ENCODE measurements around the gene KRT16. TPM values are rescaled to one million over a fixed set of nuclear protein-coding genes. Genes with fewer than 3 reads are reported as not detected.
"Not testable (repeated sequence)": the region's sequence is repeated elsewhere in the genome, so short reads cannot be mapped to it uniquely, and the experiment has no call there.

KRT16 gene
- total and polyA plus RNA-seq, 2 of the 8 experiments (the other 6 are each of a cell fraction or from before 2014, with no cell fraction given) = not detected

- not testable (repeated sequence) for H2BK5ac ChIP-seq (ENCODE audit: low read depth, low read length); H3K36me3 ChIP-seq (ENCODE audit: control insufficient read depth in 2 of 4, insufficient read depth in 4 of 4, low read length in 3 of 4); H3K9ac ChIP-seq (replicated peaks in 1 of 4; ENCODE audit: extremely low read depth in 1 of 4, low read depth in 3 of 4, low read length in 3 of 4); H2AFZ ChIP-seq (ENCODE audit: low read length); H3K79me1 ChIP-seq (ENCODE audit: low read depth, low read length); H3K4me1 ChIP-seq (replicated peaks in 1 of 4; ENCODE audit: control insufficient read depth in 3 of 4, insufficient read depth in 4 of 4, low read length in 3 of 4); H2BK15ac ChIP-seq (ENCODE audit: low read length); H3K18ac ChIP-seq (ENCODE audit: extremely low read depth, low read length); H3K4ac ChIP-seq (replicated peaks; ENCODE audit: insufficient read length, low read depth, low read length); H3K27ac ChIP-seq (ENCODE audit: low read depth, low read length); H3K14ac ChIP-seq (ENCODE audit: insufficient read length); H4K8ac ChIP-seq (ENCODE audit: extremely low read depth, insufficient read depth, low read length); FAIRE-seq; H2AK5ac ChIP-seq (ENCODE audit: low read depth, low read length); H4K91ac ChIP-seq (replicated peaks; ENCODE audit: insufficient read length, low read length); H2BK12ac ChIP-seq (ENCODE audit: low read depth, low read length); H2BK20ac ChIP-seq (ENCODE audit: low read length); H3K23ac ChIP-seq (ENCODE audit: insufficient read length); H3K23me2 ChIP-seq (ENCODE audit: low read depth, low read length); H3K9me3 ChIP-seq (ENCODE audit: insufficient read depth in 2 of 2, low read depth in 1 of 2, low read length in 1 of 2); H4K20me1 ChIP-seq (replicated peaks in 1 of 2; ENCODE audit: control insufficient read depth in 1 of 2, insufficient read depth in 2 of 2, low read length in 2 of 2); H3K56ac ChIP-seq (replicated peaks; ENCODE audit: insufficient read length, low read depth, low read length); H2BK120ac ChIP-seq (replicated peaks; ENCODE audit: low read depth, low read length); H4K5ac ChIP-seq (ENCODE audit: insufficient read length, low read depth, low read length); H3K4me2 ChIP-seq (ENCODE audit: insufficient read depth in 1 of 2, low read depth in 2 of 2, low read length in 2 of 2); DNase-seq (ENCODE audit: low read depth in 1 of 2, low spot score in 2 of 2); H3K4me3 ChIP-seq (ENCODE audit: extremely low read depth in 1 of 4, insufficient read depth in 2 of 4, low read depth in 3 of 4, low read length in 4 of 4); H3K79me2 ChIP-seq (ENCODE audit: control insufficient read depth in 1 of 2, insufficient read depth in 2 of 2, low read length in 2 of 2); H3K27me3 ChIP-seq (replicated peaks in 1 of 4; ENCODE audit: control insufficient read depth in 3 of 4, extremely low read depth in 1 of 4, insufficient read depth in 3 of 4, low read length in 3 of 4)
- WGBS, 2 experiments (ENCODE audit: extremely low coverage in 1 of 2, insufficient coverage in 1 of 2, insufficient read length in 1 of 2, insufficient replicate concordance in 2 of 2, low coverage in 1 of 2, low lambda C conversion rate in 2 of 2, missing lambda C conversion rate in 1 of 2) = 86% methylated on average over 14 of the region's 19 CpGs; no CpG with 5 or more reads in 1 of the 2 experiments
- ChIA-PET CTCF (ENCODE audit: partially characterized antibody) (interaction anchor here (0.6 to 14.5 kb wide), 10 partner anchors 11 to 161 kb away, joined by 3 to 103 read pairs (median 9); no protein-coding TSS in a partner anchor), POLR2A (ENCODE audit: partially characterized antibody) (interaction anchor here (1.5 kb wide), 1 partner anchor 41 kb away, joined by 3 read pairs; no protein-coding TSS in a partner anchor)
Measured at GRCh38 chr17:41622340-41623183, 10.0 kb upstream of the KRT16 start.

Data from H1 (cell line).